H9 (cell line): ENCODE data around the gene CRACR2A. TPM values are rescaled to one million over a fixed set of nuclear protein-coding genes. Genes with fewer than 3 reads are reported as not detected.
A peak's percentile ranks its signal among the peaks of the same experiment; 100 is the strongest.

Source experiments
- DNase-seq: peaks from one replicate; pipeline ENCODE4 v3.0.0-alpha.2; 2017
- H2AFZ ChIP-seq: one replicate; pipeline ENCODE4 v1.6.1; 2013; ENCODE audit warnings: mild to moderate bottlenecking, low read length, control low read depth, moderate library complexity
- H2AK5ac ChIP-seq: 2 replicates; pipeline ENCODE4 v1.6.1; 2013; ENCODE audit warnings: low read length, control low read depth, mixed read lengths; ENCODE audit not compliant: insufficient read length
- H2BK120ac ChIP-seq: one replicate; pipeline ENCODE4 v1.6.1; 2013; ENCODE audit warnings: low read depth, mild to moderate bottlenecking, low read length, control low read depth, inconsistent platforms; ENCODE audit not compliant: poor library complexity, severe bottlenecking
- H2BK12ac ChIP-seq: 2 replicates; pipeline ENCODE4 v1.6.1; 2013; ENCODE audit warnings: low read length, control low read depth, mixed read lengths, low read depth; ENCODE audit not compliant: insufficient read length
- H2BK15ac ChIP-seq: 2 replicates; pipeline ENCODE4 v1.6.1; 2013; ENCODE audit warnings: low read depth, low read length, control low read depth
- H2BK20ac ChIP-seq: one replicate; pipeline ENCODE4 v1.6.1; 2013; ENCODE audit warnings: low read depth, mild to moderate bottlenecking, low read length, control low read depth, inconsistent platforms; ENCODE audit not compliant: poor library complexity, severe bottlenecking
- H2BK5ac ChIP-seq: 2 replicates; pipeline ENCODE4 v1.6.1; 2013; ENCODE audit warnings: low read length, control low read depth, mixed read lengths; ENCODE audit not compliant: insufficient read length
- H3K14ac ChIP-seq: 2 replicates; pipeline ENCODE4 v1.6.1; 2013; ENCODE audit warnings: low read length, control low read depth; ENCODE audit not compliant: insufficient read depth
- H3K18ac ChIP-seq: 2 replicates; pipeline ENCODE4 v1.6.1; 2013; ENCODE audit warnings: low read depth, mild to moderate bottlenecking, mixed read lengths, low read length, control low read depth; ENCODE audit not compliant: insufficient read length
- H3K23ac ChIP-seq: 2 replicates; pipeline ENCODE4 v1.6.1; 2013; ENCODE audit warnings: low read length, control low read depth, mixed read lengths, low read depth; ENCODE audit not compliant: insufficient read length
- H3K23me2 ChIP-seq: 2 replicates; pipeline ENCODE4 v1.6.1; 2013; ENCODE audit warnings: low read depth, mild to moderate bottlenecking, mixed read lengths, low read length, control low read depth; ENCODE audit not compliant: insufficient read length, poor library complexity, severe bottlenecking
- H3K27ac ChIP-seq: 2 replicates; pipeline ENCODE4 v1.5.1; 2013; ENCODE audit warnings: low read length, control low read depth, mixed read lengths, low read depth; ENCODE audit not compliant: insufficient read length
- H3K27me3 ChIP-seq: 2 replicates; pipeline ENCODE4 v1.6.1; 2013; ENCODE audit warnings: low read length, control low read depth, inconsistent platforms; ENCODE audit not compliant: insufficient read depth
- H3K4ac ChIP-seq: 2 replicates; pipeline ENCODE4 v1.6.1; 2013; ENCODE audit warnings: low read depth, mild to moderate bottlenecking, control low read depth, inconsistent platforms, low read length, moderate library complexity
- H3K4me1 ChIP-seq: 2 replicates; pipeline ENCODE4 v1.6.1; 2013; ENCODE audit warnings: low read length, control low read depth, inconsistent platforms; ENCODE audit not compliant: insufficient read depth
- H3K4me2 ChIP-seq: 2 replicates; pipeline ENCODE4 v1.6.1; 2013; ENCODE audit warnings: low read length, control low read depth, mixed read lengths; ENCODE audit not compliant: insufficient read length, insufficient read depth
- H3K56ac ChIP-seq: 2 replicates; pipeline ENCODE4 v1.6.1; 2013; ENCODE audit warnings: low read depth, mild to moderate bottlenecking, mixed read lengths, low read length, control low read depth; ENCODE audit not compliant: insufficient read length
- H3K79me1 ChIP-seq: 2 replicates; pipeline ENCODE4 v1.6.1; 2013; ENCODE audit warnings: low read depth, mild to moderate bottlenecking, moderate library complexity, low read length, control low read depth, inconsistent platforms; ENCODE audit not compliant: insufficient read depth, poor library complexity, severe bottlenecking
- H3K79me2 ChIP-seq: 2 replicates; pipeline ENCODE4 v1.6.1; 2013; ENCODE audit warnings: low read length, control low read depth, inconsistent platforms; ENCODE audit not compliant: insufficient read depth
- H3K9ac ChIP-seq: 2 replicates; pipeline ENCODE4 v1.6.1; 2013; ENCODE audit warnings: low read length, control low read depth, mixed read lengths; ENCODE audit not compliant: insufficient read length; ENCODE audit errors: extremely low read depth
- H3K9me3 ChIP-seq: one replicate; pipeline ENCODE4 v1.6.1; 2013; ENCODE audit warnings: low read depth, low read length, inconsistent platforms; ENCODE audit not compliant: control insufficient read depth
- H3T11ph ChIP-seq: one replicate; pipeline ENCODE4 v1.6.1; 2013; ENCODE audit warnings: mild to moderate bottlenecking, low read length, control low read depth, inconsistent platforms
- H4K20me1 ChIP-seq: one replicate; pipeline ENCODE4 v1.6.1; 2013; ENCODE audit not compliant: control insufficient read depth, insufficient read length, insufficient read depth
- H4K5ac ChIP-seq: 2 replicates; pipeline ENCODE4 v1.6.1; 2013; ENCODE audit warnings: low read depth, mild to moderate bottlenecking, mixed read lengths, low read length, control low read depth; ENCODE audit not compliant: insufficient read length
- H4K8ac ChIP-seq: replicated peaks from 2 replicates; pipeline ENCODE4 v1.6.1; 2013; ENCODE audit warnings: low read length, control low read depth, mixed read lengths, low read depth; ENCODE audit not compliant: insufficient read length
- H4K91ac ChIP-seq: 2 replicates; pipeline ENCODE4 v1.6.1; 2013; ENCODE audit warnings: low read depth, mild to moderate bottlenecking, moderate library complexity, mixed read lengths, low read length, control low read depth; ENCODE audit not compliant: insufficient read length
- H3K27ac Mint-ChIP-seq, 3 experiments: 2 replicates in 2 of 3; 3 replicates in 1 of 3; pipeline ENCODE4 v1.8.0; 2020 to 2021; ENCODE audit warnings: mixed read lengths in 3 of 3, mild to moderate bottlenecking in 1 of 3, moderate library complexity in 1 of 3
- H3K27me3 Mint-ChIP-seq: 2 replicates; pipeline ENCODE4 v1.8.0; 2021; ENCODE audit warnings: low read depth, mild to moderate bottlenecking, moderate library complexity, mixed read lengths
- H3K36me3 Mint-ChIP-seq, 3 experiments: 2 replicates in 2 of 3; 3 replicates in 1 of 3; pipeline ENCODE4 v1.8.0; 2020 to 2021; ENCODE audit warnings: low read depth in 3 of 3, mixed read lengths in 3 of 3; ENCODE audit not compliant: insufficient read depth in 1 of 3
- H3K4me1 Mint-ChIP-seq, 2 experiments: 2 replicates each; pipeline ENCODE4 v1.8.0; 2020; ENCODE audit warnings: mixed read lengths in 2 of 2
- H3K4me3 Mint-ChIP-seq, 2 experiments: 2 replicates in 1 of 2; 3 replicates in 1 of 2; pipeline ENCODE4 v1.8.0; 2020 to 2021; ENCODE audit warnings: mild to moderate bottlenecking in 2 of 2, mixed read lengths in 2 of 2, moderate library complexity in 1 of 2
- H3K9me3 Mint-ChIP-seq, 2 experiments: 2 replicates in 1 of 2; 3 replicates in 1 of 2; pipeline ENCODE4 v1.8.0; 2020; ENCODE audit warnings: mild to moderate bottlenecking in 2 of 2, mixed read lengths in 2 of 2, moderate library complexity in 1 of 2
- CTCF ChIP-seq: fragments of 200-600 bp; sonication (generic); conservative IDR thresholded peaks from 3 replicates; pipeline ENCODE4 v1.8.0; 2021; ENCODE audit warnings: antibody characterized with exemption, mild to moderate bottlenecking
- WGBS: extraction: QIAGEN DNeasy Blood & Tissue Kit; methylation state at CpG from one replicate; pipeline ENCODE4 v1.1.7; 2013; ENCODE audit warnings: missing lambda C conversion rate, low lambda C conversion rate, mixed read lengths; ENCODE audit not compliant: insufficient read length; ENCODE audit errors: extremely low coverage; 5-methylcytosine and 5-hydroxymethylcytosine counted together
- total RNA-seq: library from RNA; stranded (reverse); gene quantifications from 2 replicates; pipeline ENCODE4 v1.2.1, GENCODE V29; 2021

The CRACR2A gene
- total RNA-seq, 1 experiment from 2014 or later, result 2.0 TPM

- peak; percentile 77 for DNase-seq
- Histone ChIP-seq H2BK20ac (no peak overlapping the region), H4K5ac (no peak overlapping the region), H3K79me1 (no peaks in the 10 kb centered on the region), H4K8ac (no peak overlapping the region), H3K23me2 (no peaks in the 10 kb centered on the region), H3K9ac (no peak overlapping the region), H2AFZ (no peak overlapping the region), H3K14ac (no peak overlapping the region), H4K20me1 (no peaks in the 10 kb centered on the region), H2BK15ac (no peak overlapping the region), H3K4me1 (no peaks in the 10 kb centered on the region; the same call in 1 of the 2 replicates), H3T11ph (no peak overlapping the region), H3K4me2 (no peak overlapping the region), H4K91ac (no peak overlapping the region), H3K27me3 (no peaks in the 10 kb centered on the region), H3K18ac (peak overlapping the region; percentile 48), H2BK5ac (no peak overlapping the region), H3K79me2 (no peaks in the 10 kb centered on the region), H2BK12ac (no peak overlapping the region), H3K9me3 (no peaks in the 10 kb centered on the region), H3K27ac (no peak overlapping the region), H3K4ac (no peak overlapping the region), H2BK120ac (no peak overlapping the region), H3K56ac (no peak overlapping the region), H2AK5ac (no peak overlapping the region), H3K23ac (no peak overlapping the region)
- H3K4me3 Mint-ChIP-seq, result no peak overlapping the region
- H3K4me1 Mint-ChIP-seq, result peaks cover 10 to 30% of the 10 kb centered on the region in 2 experiments
- peaks cover 5% of the 10 kb centered on the region; the same call in 1 of the 2 replicates for H3K27me3 Mint-ChIP-seq
- no peaks in the 10 kb centered on the region; a peak in 1 of 5 replicates for H3K9me3 Mint-ChIP-seq
- no CpG with 5 or more reads among the region's 16 CpGs for WGBS
- no peak overlapping the region; a peak in 1 of 7 replicates for H3K27ac Mint-ChIP-seq
- no peaks in the 10 kb centered on the region for H3K36me3 Mint-ChIP-seq
- no peak for TF ChIP-seq CTCF
These were observed 138.0 kb downstream of the CRACR2A start for GRCh38 chr12:3614806-3615466.
